KMS-11 (cell line): ENCODE results near the gene PHF3.

Experiments
- H2AFZ ChIP-seq: fragments of 200-600 bp; sonication (generic); 2 replicates; pipeline ENCODE4 v1.6.1; 2016; ENCODE audit warnings: antibody characterized with exemption, mixed run types, low read depth
- H3K27ac ChIP-seq: fragments of 200-600 bp; sonication (generic); 2 replicates; pipeline ENCODE4 v1.6.1; 2016; ENCODE audit warnings: mild to moderate bottlenecking, mixed run types
- H3K27me3 ChIP-seq: fragments of 200-600 bp; sonication (generic); 2 replicates; pipeline ENCODE4 v1.6.1; 2017; ENCODE audit warnings: mild to moderate bottlenecking, low read depth, mixed run types, moderate library complexity; ENCODE audit not compliant: insufficient read depth
- H3K36me3 ChIP-seq: fragments of 200-600 bp; sonication (generic); 2 replicates; pipeline ENCODE4 v1.6.1; 2017; ENCODE audit warnings: mild to moderate bottlenecking, mixed run types; ENCODE audit not compliant: insufficient read depth
- H3K4me1 ChIP-seq: fragments of 200-600 bp; sonication (generic); 2 replicates; pipeline ENCODE4 v1.6.1; 2016; ENCODE audit warnings: mild to moderate bottlenecking, low read depth, mixed run types; ENCODE audit not compliant: poor library complexity, severe bottlenecking
- H3K4me2 ChIP-seq: fragments of 200-600 bp; sonication (generic); 2 replicates; pipeline ENCODE4 v1.7.0; 2016; ENCODE audit warnings: mild to moderate bottlenecking, mixed run types
- H3K4me3 ChIP-seq: fragments of 200-600 bp; sonication (generic); IDR thresholded peaks from 2 replicates; pipeline ENCODE4 v1.6.1; 2017; ENCODE audit warnings: low read depth, low read length, mixed read lengths; ENCODE audit not compliant: insufficient read depth
- H3K79me2 ChIP-seq: fragments of 200-600 bp; sonication (generic); 2 replicates; pipeline ENCODE4 v1.6.1; 2016; ENCODE audit warnings: low read depth, mixed run types; ENCODE audit not compliant: insufficient read depth
- H3K9ac ChIP-seq: fragments of 200-600 bp; sonication (generic); 2 replicates; pipeline ENCODE4 v1.6.1; 2016; ENCODE audit warnings: mild to moderate bottlenecking, mixed run types
- H4K20me1 ChIP-seq: fragments of 200-600 bp; sonication (generic); 2 replicates; pipeline ENCODE4 v1.6.1; 2016; ENCODE audit warnings: mild to moderate bottlenecking, mixed run types; ENCODE audit not compliant: insufficient read depth
- TF ChIP-seq, protein P1 (sequence below): fragments of 200-600 bp; sonication (generic); conservative IDR thresholded peaks from 2 replicates; pipeline ENCODE4 v1.6.1; 2017; ENCODE audit warnings: low read depth, mild to moderate bottlenecking, antibody characterized with exemption, low read length, moderate library complexity, mixed read lengths

PHF3 gene

DNA sequence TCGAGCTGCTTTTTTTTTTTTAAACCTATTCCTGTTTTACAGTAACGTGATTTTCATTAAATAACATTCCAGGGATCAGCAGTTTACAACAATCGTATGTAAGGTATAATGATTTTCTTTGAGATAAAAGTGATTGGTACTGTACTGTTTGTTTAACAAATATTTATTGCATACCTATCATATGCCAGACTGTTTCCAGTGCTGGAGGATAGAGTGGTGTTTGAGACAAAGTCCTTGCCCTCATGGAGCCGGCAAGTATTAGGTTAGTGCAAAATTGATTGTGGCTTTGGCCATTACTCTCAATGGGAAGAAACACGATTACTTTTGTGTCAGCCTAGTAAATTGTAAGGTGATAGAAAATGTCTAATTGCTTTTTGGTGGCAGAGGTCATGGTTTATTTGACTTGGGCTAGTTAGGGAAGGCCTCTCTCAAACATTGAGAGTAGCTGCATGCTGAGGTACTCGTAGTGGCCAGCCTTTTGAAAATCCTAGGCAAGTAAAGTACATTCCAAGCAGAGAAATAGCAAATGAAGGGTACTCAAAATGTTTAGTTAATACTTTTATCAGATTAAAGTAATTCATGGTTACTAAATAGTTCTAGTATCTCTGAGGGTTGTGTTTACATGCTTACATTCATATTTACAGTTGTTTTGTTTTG lies 35.6 kb downstream of the PHF3 start:
- Histone ChIP-seq H3K36me3 (no peaks in the 10 kb centered on the region), H3K27me3 (no peaks in the 10 kb centered on the region), H3K4me2 (no peak overlapping the region), H3K4me3 (no peak overlapping the region), H3K79me2 (peaks cover 66% of the 10 kb centered on the region; the same call in 1 of the 2 replicates), H3K4me1 (no peaks in the 10 kb centered on the region), H3K9ac (no peak overlapping the region), H2AFZ (no peak overlapping the region), H3K27ac (no peak overlapping the region), H4K20me1 (no peaks in the 10 kb centered on the region; the same call in 1 of the 2 replicates)
- TF ChIP-seq, protein P1, sequence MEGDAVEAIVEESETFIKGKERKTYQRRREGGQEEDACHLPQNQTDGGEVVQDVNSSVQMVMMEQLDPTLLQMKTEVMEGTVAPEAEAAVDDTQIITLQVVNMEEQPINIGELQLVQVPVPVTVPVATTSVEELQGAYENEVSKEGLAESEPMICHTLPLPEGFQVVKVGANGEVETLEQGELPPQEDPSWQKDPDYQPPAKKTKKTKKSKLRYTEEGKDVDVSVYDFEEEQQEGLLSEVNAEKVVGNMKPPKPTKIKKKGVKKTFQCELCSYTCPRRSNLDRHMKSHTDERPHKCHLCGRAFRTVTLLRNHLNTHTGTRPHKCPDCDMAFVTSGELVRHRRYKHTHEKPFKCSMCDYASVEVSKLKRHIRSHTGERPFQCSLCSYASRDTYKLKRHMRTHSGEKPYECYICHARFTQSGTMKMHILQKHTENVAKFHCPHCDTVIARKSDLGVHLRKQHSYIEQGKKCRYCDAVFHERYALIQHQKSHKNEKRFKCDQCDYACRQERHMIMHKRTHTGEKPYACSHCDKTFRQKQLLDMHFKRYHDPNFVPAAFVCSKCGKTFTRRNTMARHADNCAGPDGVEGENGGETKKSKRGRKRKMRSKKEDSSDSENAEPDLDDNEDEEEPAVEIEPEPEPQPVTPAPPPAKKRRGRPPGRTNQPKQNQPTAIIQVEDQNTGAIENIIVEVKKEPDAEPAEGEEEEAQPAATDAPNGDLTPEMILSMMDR = no peak

DNA sequence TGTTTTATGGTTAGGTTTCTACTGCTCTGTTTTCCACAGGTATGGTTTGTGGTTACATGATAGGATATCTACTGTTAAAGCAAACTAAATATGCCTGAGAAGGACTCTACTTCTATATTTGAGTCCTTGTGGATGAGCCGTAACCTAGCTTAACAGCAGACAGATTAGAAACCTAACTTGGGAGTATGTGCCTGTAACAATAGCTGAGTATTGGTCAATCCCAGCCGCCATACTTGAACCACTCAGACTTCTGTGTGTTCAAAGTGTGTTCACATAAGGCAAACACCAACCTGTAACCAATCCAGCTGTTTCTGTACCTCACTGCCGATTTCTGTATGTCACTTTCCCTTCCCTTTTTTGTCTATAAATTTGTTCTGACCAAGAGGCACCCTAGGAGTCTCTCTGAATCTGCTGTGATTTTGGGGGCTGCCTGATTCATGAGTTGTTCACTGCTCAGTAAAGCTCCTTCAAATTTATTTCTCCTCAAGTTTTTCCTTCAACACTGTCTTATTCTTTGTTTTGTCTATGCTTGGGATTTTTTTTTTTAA lies 37.1 kb downstream of the PHF3 start:
- TF ChIP-seq, protein P1 = no peak
- H4K20me1 ChIP-seq = no peaks in the 10 kb centered on the region; the same call in 1 of the 2 replicates
- H3K4me2 ChIP-seq = no peak overlapping the region
- H3K27me3 ChIP-seq = no peaks in the 10 kb centered on the region
- H3K79me2 ChIP-seq = peaks cover 56% of the 10 kb centered on the region; the same call in 1 of the 2 replicates
- H3K36me3 ChIP-seq = no peaks in the 10 kb centered on the region
- no peaks in the 10 kb centered on the region for H3K4me1 ChIP-seq
- H2AFZ ChIP-seq = no peak overlapping the region
- H3K27ac ChIP-seq = no peak overlapping the region
- H3K4me3 ChIP-seq = no peak overlapping the region
- H3K9ac ChIP-seq = no peak overlapping the region

DNA sequence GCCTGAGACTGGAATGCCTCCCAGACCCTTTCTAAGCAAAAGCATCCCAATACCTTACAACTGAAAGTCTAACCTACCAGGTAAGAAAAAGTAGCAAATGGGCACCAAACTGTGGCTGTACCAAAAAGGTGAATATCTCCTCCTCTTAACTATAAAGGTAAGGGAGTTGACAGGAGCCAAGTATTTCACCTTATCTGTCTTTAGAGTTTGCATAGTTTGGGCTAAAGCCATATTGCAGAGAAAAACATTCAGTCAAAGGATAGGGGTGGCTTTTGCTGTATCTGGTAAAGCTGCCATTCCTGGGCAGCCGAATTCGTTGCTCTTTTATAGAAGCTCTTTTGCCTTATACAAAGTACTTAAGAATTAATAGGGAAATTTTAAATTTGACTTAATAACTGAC lies 38.1 kb downstream of the PHF3 start:
- Histone ChIP-seq H3K27me3 (no peaks in the 10 kb centered on the region), H3K9ac (no peak overlapping the region), H3K79me2 (peaks cover 54% of the 10 kb centered on the region; the same call in 1 of the 2 replicates), H3K27ac (no peak overlapping the region), H3K4me3 (no peak overlapping the region), H4K20me1 (no peaks in the 10 kb centered on the region; the same call in 1 of the 2 replicates), H2AFZ (no peak overlapping the region), H3K36me3 (no peaks in the 10 kb centered on the region), H3K4me2 (no peak overlapping the region), H3K4me1 (no peaks in the 10 kb centered on the region)
- TF ChIP-seq, protein P1 = no peak

DNA sequence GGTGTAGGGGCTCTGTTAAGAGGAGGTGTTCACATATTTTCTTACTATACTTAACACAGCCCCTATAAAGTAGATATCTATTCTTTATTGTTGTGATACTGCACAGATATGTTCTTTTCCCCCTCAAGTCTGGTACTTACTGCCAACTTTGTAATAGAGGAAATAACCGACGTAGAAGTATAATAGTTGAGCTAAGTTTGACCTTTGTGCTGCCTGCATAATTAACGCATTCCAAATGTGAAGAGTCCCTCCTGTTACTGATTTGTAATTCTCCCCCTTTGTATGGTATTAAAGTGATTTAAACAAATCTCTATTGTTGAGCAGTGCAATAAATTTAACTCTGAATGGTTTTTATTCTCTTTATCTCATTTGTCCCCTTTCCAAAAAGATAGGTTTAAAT lies 39.0 kb downstream of the PHF3 start:
- H3K4me3 ChIP-seq = no peak overlapping the region
- H3K4me1 ChIP-seq = no peaks in the 10 kb centered on the region
- no peak overlapping the region for H3K27ac ChIP-seq
- H4K20me1 ChIP-seq = no peaks in the 10 kb centered on the region; the same call in 1 of the 2 replicates
- H3K4me2 ChIP-seq = no peak overlapping the region
- H3K27me3 ChIP-seq = no peaks in the 10 kb centered on the region
- H3K36me3 ChIP-seq = no peaks in the 10 kb centered on the region
- no peak overlapping the region for H3K9ac ChIP-seq
- H3K79me2 ChIP-seq = peaks cover 53% of the 10 kb centered on the region; the same call in 1 of the 2 replicates
- TF ChIP-seq, protein P1 = no peak
- H2AFZ ChIP-seq = no peak overlapping the region
